GM10266 (cell line): Measurements from ENCODE around the gene PPFIBP2.

Experiments
- DNase-seq: peaks from one replicate; pipeline ENCODE4 v3.0.0; 2012; ENCODE audit errors: extremely low spot score
- TF ChIP-seq, protein P1 (sequence below): IDR thresholded peaks from 2 replicates; pipeline ENCODE4 v1.5.1; 2012; ENCODE audit warnings: mild to moderate bottlenecking, low read depth; ENCODE audit not compliant: control insufficient read depth, insufficient read depth; ENCODE audit errors: missing control alignments

Gene PPFIBP2

DNA sequence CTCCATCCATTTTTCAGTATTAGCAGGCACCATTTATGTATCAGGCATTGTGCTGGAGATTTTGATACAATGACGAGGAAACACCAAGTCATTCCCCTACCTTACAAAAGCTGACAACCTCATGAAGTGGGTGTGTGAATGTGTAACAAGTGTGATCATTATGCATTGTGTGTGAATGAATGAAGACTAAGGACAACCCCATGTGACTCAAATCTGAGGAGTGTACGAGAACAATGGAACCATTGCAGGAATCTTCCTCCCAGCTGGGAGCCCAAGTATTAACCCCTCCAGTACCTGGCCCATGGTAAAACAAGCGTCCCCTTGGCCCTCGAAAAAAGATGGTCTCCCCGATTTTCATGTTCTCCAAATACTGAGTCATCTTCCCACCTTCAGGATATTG, 155.1 kb downstream of the PPFIBP2 start:
- no peak for DNase-seq
- TF ChIP-seq, protein P1, sequence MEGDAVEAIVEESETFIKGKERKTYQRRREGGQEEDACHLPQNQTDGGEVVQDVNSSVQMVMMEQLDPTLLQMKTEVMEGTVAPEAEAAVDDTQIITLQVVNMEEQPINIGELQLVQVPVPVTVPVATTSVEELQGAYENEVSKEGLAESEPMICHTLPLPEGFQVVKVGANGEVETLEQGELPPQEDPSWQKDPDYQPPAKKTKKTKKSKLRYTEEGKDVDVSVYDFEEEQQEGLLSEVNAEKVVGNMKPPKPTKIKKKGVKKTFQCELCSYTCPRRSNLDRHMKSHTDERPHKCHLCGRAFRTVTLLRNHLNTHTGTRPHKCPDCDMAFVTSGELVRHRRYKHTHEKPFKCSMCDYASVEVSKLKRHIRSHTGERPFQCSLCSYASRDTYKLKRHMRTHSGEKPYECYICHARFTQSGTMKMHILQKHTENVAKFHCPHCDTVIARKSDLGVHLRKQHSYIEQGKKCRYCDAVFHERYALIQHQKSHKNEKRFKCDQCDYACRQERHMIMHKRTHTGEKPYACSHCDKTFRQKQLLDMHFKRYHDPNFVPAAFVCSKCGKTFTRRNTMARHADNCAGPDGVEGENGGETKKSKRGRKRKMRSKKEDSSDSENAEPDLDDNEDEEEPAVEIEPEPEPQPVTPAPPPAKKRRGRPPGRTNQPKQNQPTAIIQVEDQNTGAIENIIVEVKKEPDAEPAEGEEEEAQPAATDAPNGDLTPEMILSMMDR: no peak

DNA sequence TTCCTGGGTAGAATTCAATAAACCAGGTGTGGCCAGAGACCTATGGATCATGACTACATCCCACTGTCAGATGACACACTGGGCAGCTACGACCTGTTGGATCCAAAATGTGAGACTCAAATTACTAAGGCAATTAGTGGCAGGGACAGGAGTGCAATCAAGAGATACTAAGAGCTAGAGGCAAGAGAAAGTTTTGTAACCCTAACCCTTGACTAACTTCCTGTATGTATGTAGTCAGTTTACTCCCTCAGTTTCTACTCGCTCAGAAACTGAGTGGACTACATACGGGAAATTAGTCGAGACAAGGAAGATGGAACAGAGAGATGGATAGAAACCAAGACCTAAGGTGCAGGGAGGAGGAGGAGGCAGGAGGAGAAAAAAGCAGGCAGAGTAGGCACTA, 156.8 kb downstream of the PPFIBP2 start:
- TF ChIP-seq, protein P1: no peak
- no peak for DNase-seq

DNA sequence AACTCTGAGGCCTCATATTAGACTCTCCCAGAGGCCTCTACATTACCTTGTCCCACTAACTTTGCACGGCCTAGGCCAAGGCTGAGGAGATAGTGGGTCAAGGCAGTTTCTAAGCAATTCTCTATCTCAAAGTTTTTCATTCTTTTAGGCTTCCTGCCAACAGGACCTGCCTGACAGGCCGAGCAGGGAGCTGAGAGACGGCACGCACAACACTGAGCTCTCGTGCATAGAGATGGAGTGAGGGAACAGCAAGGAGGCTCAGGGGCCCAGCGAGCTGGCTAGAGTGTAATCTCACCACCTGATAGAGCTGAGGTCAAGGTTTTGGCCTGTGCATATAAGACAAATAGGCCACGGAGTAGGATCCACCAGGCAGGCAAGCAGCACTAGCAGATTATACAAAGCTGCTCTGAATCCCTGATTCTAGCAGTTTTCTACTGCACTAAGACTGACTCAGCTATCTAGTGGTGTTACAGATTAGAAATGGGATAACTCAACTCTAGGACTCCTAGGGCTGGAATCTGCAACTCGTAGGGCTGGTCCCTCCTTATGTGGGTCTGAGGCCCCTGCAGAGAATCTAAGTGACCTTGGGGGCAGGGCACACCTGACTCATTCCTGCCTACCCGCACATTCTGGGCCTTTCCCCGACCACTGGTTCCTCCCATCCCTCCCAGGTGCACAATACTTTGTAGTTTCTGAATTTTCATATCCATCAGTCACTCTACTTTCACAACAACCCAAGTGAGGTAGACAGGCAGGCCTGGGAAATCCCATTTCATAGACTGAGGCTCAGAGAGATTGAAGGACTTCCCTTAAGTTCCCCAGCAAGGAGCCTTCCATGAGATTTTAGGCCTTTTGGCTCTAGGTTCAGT, 157.8 kb downstream of the PPFIBP2 start:
- peak; percentile 76 for DNase-seq

DNA sequence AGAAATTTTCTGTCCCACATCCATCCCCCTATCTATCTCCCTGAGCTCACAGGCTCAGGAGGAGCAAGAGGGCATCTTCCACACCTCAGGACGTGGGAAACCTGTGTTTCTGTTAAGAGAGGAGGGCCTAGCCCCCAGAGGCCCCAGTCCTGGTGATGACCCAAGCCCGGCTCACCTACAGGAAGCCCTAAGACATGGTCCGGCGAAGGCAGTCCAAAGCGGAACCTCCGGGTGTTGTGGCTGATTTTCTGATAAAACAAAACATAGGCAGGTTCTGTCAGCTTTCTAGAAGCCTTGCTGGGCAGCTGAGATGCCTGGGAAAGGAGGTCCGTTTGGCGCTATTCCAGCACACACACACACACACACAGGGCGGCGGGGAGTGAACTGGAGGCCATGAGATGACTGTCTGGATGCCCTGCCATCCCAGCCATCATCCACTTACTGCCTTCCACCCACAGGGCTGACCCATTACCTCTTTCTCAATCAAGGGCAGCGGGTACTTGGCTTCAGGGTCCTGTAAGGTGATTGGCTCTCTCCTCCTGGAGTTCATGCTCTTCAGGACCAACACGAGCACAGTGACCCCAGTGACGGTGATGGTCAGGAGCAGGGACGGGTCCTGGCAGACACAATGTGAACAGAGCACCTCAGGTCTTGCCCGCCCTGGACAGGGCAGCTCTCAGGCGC, 158.6 kb downstream of the PPFIBP2 start:
- DNase-seq: peak; percentile 25
- TF ChIP-seq, protein P1: no peak

More for the DNA sequence above, 157.8 kb downstream of the PPFIBP2 start:
- TF ChIP-seq, protein P1: no peak

DNA sequence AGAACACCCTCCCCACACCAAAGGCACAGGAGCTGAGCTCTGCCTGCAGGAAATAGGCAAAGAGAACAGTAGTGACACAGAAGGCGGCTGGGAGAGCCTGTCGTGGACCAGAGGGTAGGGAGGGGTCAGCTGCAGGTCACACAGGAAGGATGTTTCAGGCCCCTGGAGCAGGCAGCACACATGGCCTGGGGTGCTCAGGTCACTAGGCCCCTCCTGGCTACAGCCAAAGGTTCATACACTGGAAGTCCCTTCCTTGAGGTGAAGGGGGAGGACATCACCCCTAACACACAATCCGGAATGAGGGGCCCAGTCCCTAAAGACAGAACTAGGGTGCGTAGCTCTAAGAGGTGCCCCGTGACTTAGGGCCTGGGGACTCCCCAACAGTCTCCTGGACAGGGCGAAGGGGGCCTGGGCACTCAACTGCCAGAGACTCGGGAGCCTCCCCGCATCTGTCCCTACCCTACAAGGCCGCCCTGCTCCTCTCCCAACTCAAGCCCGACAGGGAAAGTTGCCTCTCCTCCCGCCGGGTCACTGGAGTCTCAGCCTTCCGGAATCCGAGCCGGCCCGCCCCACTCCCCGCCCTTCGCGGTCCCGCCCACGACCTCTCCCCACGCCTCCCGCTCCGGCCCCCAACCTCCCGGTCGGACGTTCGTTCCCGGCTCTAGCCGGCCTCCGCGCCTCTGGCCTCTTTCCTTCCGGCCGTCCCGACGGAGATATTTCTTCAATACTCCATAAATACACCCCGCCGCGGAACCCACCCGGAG, 159.3 kb downstream of the PPFIBP2 start, which contains the start of gene CYB5R2:
Gene CYB5R2, minus strand, starts transcription at position 541 of the 764 bp plus-strand sequence. CDS start 675 bp downstream, outside the sequence.
- peak; percentile 61 for DNase-seq
- TF ChIP-seq, protein P1: no peak

DNA sequence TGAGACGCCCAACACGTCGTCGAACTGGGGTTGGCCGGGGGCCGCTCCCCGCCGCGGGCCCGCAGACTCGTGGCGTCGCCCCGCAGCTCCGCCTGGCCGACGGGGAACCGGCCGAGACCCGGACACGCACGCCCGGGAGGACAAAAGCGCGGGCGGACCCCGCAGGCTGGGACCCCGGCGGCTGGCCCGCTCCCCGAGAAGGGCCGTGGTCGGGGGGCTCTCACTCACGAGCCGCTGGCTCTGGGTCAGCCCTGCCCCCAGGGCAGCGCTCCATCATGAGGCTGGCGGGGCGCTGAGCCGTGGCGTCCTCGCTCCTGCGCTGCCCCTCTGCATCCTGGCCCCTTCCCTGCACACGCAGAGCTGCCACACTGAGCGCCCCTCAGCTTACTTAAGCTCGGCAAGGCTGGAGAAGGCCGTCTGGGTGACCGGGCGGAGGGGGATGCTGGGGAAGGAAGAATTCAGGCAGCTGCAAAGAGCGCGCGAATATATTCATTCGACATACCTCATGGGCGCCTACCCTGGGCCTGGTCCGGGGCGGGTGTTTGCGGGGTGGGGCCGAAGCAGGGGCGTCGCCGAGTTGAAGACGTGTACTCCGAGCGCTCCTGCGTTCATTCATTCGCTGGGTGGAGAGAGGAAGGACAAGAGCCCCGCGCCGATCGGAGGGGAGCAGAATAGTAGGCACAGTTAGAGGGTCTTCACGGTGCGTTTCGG, 160.1 kb downstream of the PPFIBP2 start:
- TF ChIP-seq, protein P1: no peak
- DNase-seq: peak; percentile 27
